HG03457 (cell line): Measurements from ENCODE around the gene ACIN1.

Experiments used
- ATAC-seq: cut with Tn5 transposase; IDR thresholded peaks from one replicate; pipeline ENCODE4 v1.9.1; 2021; ENCODE audit warnings: moderate number of reproducible peaks; ENCODE audit not compliant: unreplicated experiment

The ACIN1 gene

GRCh38 chr14:23094666-23095195 is at the start of gene ACIN1:
Gene ACIN1 (minus strand): TSS chr14:23095136. CDS start chr14:23095112, 24 bp downstream.
- ATAC-seq, result peak; percentile 26

GRCh38 chr14:23143911-23144310 is 49.0 kb upstream of the ACIN1 start:
- no peak for ATAC-seq

- no peak for ATAC-seq
These were observed 47.9 kb upstream of the ACIN1 start for GRCh38 chr14:23142826-23143225.

GRCh38 chr14:23141706-23142444 is 46.9 kb upstream of the ACIN1 start:
- no peak for ATAC-seq

- no peak for ATAC-seq
These were observed 45.4 kb upstream of the ACIN1 start for GRCh38 chr14:23140371-23140770.

GRCh38 chr14:23139874-23140273 is 44.9 kb upstream of the ACIN1 start:
- no peak for ATAC-seq

GRCh38 chr14:23137813-23138535 is 43.0 kb upstream of the ACIN1 start:
- no peak for ATAC-seq

- no peak for ATAC-seq
These were observed 42.4 kb upstream of the ACIN1 start for GRCh38 chr14:23137192-23137812.

GRCh38 chr14:23136566-23137133 is 41.7 kb upstream of the ACIN1 start:
- no peak for ATAC-seq

- ATAC-seq, result no peak
These were observed 38.0 kb upstream of the ACIN1 start for GRCh38 chr14:23132970-23133369.

GRCh38 chr14:23131482-23131881 is 36.5 kb upstream of the ACIN1 start:
- ATAC-seq, result no peak

GRCh38 chr14:23130871-23131270 is 35.9 kb upstream of the ACIN1 start:
- ATAC-seq, result no peak

GRCh38 chr14:23129759-23130316 is 34.9 kb upstream of the ACIN1 start:
- ATAC-seq, result no peak

- ATAC-seq, result no peak
These were observed 34.2 kb upstream of the ACIN1 start for GRCh38 chr14:23128969-23129758.

- ATAC-seq, result no peak
These were observed 32.9 kb upstream of the ACIN1 start for GRCh38 chr14:23127861-23128260.

- ATAC-seq, result no peak
These were observed 31.8 kb upstream of the ACIN1 start for GRCh38 chr14:23126548-23127278.

- ATAC-seq, result no peak
These were observed 31.1 kb upstream of the ACIN1 start for GRCh38 chr14:23125933-23126524.

GRCh38 chr14:23125011-23125410 is 30.1 kb upstream of the ACIN1 start:
- no peak for ATAC-seq

- no peak for ATAC-seq
These were observed 29.5 kb upstream of the ACIN1 start for GRCh38 chr14:23124337-23124954.
